ENCODE data around the gene VTN. TPM values are rescaled to one million over a fixed set of nuclear protein-coding genes. Genes with fewer than 3 reads are reported as not detected.

The VTN gene
- total and polyA plus RNA-seq, 2 donors (not counting 1 experiment from before 2014, with no cell fraction given): 0.34 to 0.36 TPM

DNA sequence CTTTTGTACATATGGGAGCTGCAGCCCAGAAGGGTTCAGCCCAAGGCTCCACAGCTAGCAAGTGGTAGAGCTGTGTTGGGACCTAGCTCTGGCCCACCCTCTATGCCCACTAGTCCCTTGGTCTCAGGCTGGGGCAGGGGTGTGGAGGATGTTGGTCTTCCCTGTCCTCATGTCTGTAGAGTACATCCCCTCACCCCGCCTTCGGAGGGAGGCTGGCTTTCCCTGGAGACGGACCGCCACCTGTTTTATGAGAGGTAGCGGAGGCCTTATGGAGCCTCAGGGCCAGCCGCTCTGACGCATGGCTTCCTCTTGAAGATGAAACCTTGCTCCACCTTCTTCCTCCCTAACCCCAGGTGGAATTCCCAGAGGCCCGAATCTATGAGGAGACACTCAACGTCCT, 26.1 kb downstream of the VTN start:
- ChIA-PET CTCF (no interaction called here), POLR2A (no interaction called here)
- H3K9me3 ChIP-seq (ENCODE audit: control extremely low read depth in 1 of 3, control insufficient read depth in 2 of 3, insufficient read depth in 1 of 3, low read length in 2 of 3): no peaks in the 10 kb centered on the region
- H3K27ac ChIP-seq (ENCODE audit: low read length in 2 of 2): no peak overlapping the region
- DNase-seq (no peak), ATAC-seq (ENCODE audit: low read depth) (no peak)
- WGBS (ENCODE audit: insufficient coverage): 95% methylated on average over 9 of the region's 9 CpGs
- H2AFZ ChIP-seq (ENCODE audit: insufficient read depth, low read depth, low read length, poor library complexity, severe bottlenecking): no peak overlapping the region
- intact Hi-C loops (cut with micrococcal nuclease): no loop called here
- H4K20me1 ChIP-seq (ENCODE audit: control insufficient read depth, insufficient read depth, low read length, poor library complexity, severe bottlenecking): no peaks in the 10 kb centered on the region
- no peaks in the 10 kb centered on the region for H3K9me3 Mint-ChIP-seq (ENCODE audit: insufficient read depth)
- H3K27me3 ChIP-seq (replicated peaks in 1 of 4; ENCODE audit: control extremely low read depth in 1 of 4, control insufficient read depth in 3 of 4, insufficient read depth in 4 of 4, low read length in 3 of 4): no peaks in the 10 kb centered on the region
- H3K79me2 ChIP-seq (ENCODE audit: control insufficient read depth, insufficient read depth, low read length): peaks cover 16% of the 10 kb centered on the region
- no peaks in the 10 kb centered on the region for H3K4me1 ChIP-seq (ENCODE audit: control insufficient read depth in 2 of 2, insufficient read depth in 2 of 2, low read length in 2 of 2)
- peaks cover 0 to 83% of the 10 kb centered on the region in 2 experiments for H3K36me3 ChIP-seq (replicated peaks in 1 of 2; ENCODE audit: control extremely low read depth in 1 of 2, control insufficient read depth in 1 of 2, extremely low read depth in 1 of 2, insufficient read depth in 2 of 2, low read length in 1 of 2)
- H3K27me3 Mint-ChIP-seq: no peaks in the 10 kb centered on the region
- no peak overlapping the region for H3K4me3 ChIP-seq (ENCODE audit: control extremely low read depth in 1 of 5, extremely low read depth in 1 of 5, insufficient read depth in 1 of 5, low read depth in 2 of 5, low read length in 4 of 5)
- H3K4me1 Mint-ChIP-seq: peaks cover 2% of the 10 kb centered on the region
- no peak overlapping the region for H3K27ac Mint-ChIP-seq
- H3K4me3 Mint-ChIP-seq: no peak overlapping the region
- no peak for TF ChIP-seq EZH2 (IDR thresholded peaks at IDR 0.05; ENCODE audit: borderline replicate concordance, insufficient read depth, low read depth, low read length, poor library complexity, severe bottlenecking)
- TF ChIP-seq, protein P1, sequence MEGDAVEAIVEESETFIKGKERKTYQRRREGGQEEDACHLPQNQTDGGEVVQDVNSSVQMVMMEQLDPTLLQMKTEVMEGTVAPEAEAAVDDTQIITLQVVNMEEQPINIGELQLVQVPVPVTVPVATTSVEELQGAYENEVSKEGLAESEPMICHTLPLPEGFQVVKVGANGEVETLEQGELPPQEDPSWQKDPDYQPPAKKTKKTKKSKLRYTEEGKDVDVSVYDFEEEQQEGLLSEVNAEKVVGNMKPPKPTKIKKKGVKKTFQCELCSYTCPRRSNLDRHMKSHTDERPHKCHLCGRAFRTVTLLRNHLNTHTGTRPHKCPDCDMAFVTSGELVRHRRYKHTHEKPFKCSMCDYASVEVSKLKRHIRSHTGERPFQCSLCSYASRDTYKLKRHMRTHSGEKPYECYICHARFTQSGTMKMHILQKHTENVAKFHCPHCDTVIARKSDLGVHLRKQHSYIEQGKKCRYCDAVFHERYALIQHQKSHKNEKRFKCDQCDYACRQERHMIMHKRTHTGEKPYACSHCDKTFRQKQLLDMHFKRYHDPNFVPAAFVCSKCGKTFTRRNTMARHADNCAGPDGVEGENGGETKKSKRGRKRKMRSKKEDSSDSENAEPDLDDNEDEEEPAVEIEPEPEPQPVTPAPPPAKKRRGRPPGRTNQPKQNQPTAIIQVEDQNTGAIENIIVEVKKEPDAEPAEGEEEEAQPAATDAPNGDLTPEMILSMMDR (IDR thresholded peaks at IDR 0.05): no peak
- H3K9ac ChIP-seq (ENCODE audit: low read length): no peak overlapping the region
- no peak overlapping the region for H3K4me2 ChIP-seq (replicated peaks; ENCODE audit: low read depth, low read length, poor library complexity, severe bottlenecking)

DNA sequence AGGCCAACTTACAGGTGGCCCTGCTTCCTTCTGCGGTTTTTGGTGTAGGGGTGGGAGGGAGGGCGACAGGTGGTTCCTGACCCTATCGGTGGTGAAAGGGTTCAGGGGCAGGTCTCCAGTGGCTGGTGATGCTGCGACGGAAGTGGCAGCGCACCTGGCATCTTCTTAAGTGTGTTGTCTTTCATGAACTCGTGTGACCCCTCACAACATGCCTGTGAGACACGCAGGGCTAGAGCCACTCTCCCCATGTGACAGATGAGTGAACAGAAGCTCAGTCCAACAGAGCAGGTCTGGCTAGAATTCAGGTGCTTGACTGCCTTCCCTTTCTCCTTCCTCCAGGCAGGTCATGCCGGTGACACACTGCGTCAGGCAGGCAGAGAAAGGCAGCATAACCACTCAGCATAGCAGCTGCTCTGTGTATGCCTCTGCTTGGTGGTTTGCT, 26.6 kb downstream of the VTN start:
- H3K4me3 Mint-ChIP-seq: no peak overlapping the region
- peaks cover 2% of the 10 kb centered on the region for H3K4me1 Mint-ChIP-seq
- TF ChIP-seq, protein P1 (IDR thresholded peaks at IDR 0.05): no peak
- no peak for TF ChIP-seq EZH2 (IDR thresholded peaks at IDR 0.05; ENCODE audit: borderline replicate concordance, insufficient read depth, low read depth, low read length, poor library complexity, severe bottlenecking)
- no peak for DNase-seq
- CTCF ChIA-PET: no interaction called here
- POLR2A ChIA-PET: no interaction called here
- WGBS (ENCODE audit: insufficient coverage): 86% methylated on average over 10 of the region's 10 CpGs
- Histone ChIP-seq H3K27me3 (replicated peaks in 1 of 4; ENCODE audit: control extremely low read depth in 1 of 4, control insufficient read depth in 3 of 4, insufficient read depth in 4 of 4, low read length in 3 of 4) (no peaks in the 10 kb centered on the region), H2AFZ (ENCODE audit: insufficient read depth, low read depth, low read length, poor library complexity, severe bottlenecking) (no peak overlapping the region), H3K4me2 (replicated peaks; ENCODE audit: low read depth, low read length, poor library complexity, severe bottlenecking) (no peak overlapping the region), H3K27ac (ENCODE audit: low read length in 2 of 2) (no peak overlapping the region), H3K79me2 (ENCODE audit: control insufficient read depth, insufficient read depth, low read length) (peaks cover 21% of the 10 kb centered on the region), H3K4me3 (ENCODE audit: control extremely low read depth in 1 of 5, extremely low read depth in 1 of 5, insufficient read depth in 1 of 5, low read depth in 2 of 5, low read length in 4 of 5) (no peak overlapping the region), H3K9me3 (ENCODE audit: control extremely low read depth in 1 of 3, control insufficient read depth in 2 of 3, insufficient read depth in 1 of 3, low read length in 2 of 3) (no peaks in the 10 kb centered on the region), H3K36me3 (replicated peaks in 1 of 2; ENCODE audit: control extremely low read depth in 1 of 2, control insufficient read depth in 1 of 2, extremely low read depth in 1 of 2, insufficient read depth in 2 of 2, low read length in 1 of 2) (peaks cover 0 to 78% of the 10 kb centered on the region in 2 experiments), H3K9ac (ENCODE audit: low read length) (no peak overlapping the region), H3K4me1 (ENCODE audit: control insufficient read depth in 2 of 2, insufficient read depth in 2 of 2, low read length in 2 of 2) (no peaks in the 10 kb centered on the region), H4K20me1 (ENCODE audit: control insufficient read depth, insufficient read depth, low read length, poor library complexity, severe bottlenecking) (peaks cover 3% of the 10 kb centered on the region)
- H3K27ac Mint-ChIP-seq: no peak overlapping the region
- H3K27me3 Mint-ChIP-seq: no peaks in the 10 kb centered on the region
- H3K9me3 Mint-ChIP-seq (ENCODE audit: insufficient read depth): no peaks in the 10 kb centered on the region
- no peak for ATAC-seq (ENCODE audit: low read depth)
- intact Hi-C loops (cut with micrococcal nuclease): no loop called here
